C4-2B (cell line): ENCODE results near the gene VAC14.

ENCODE experiments used
- CTCF ChIP-seq: fragments of 450-650 bp; conservative IDR thresholded peaks from 2 replicates; pipeline ENCODE4 v1.5.1; 2017; ENCODE audit warnings: mild to moderate bottlenecking
- ZFX ChIP-seq: fragments of 450-650 bp; IDR thresholded peaks from 2 replicates; pipeline ENCODE4 v1.6.1; 2017

GRCh38 chr16:70703835-70704381 lies 97.0 kb downstream of the VAC14 start:
- TF ChIP-seq CTCF, result no peak
- no peak for TF ChIP-seq ZFX
